ENCODE results near the gene LYSMD4.

GRCh38 chr15:99707473-99708270, 25.6 kb downstream of the LYSMD4 start:
- TF ChIP-seq, protein P1, sequence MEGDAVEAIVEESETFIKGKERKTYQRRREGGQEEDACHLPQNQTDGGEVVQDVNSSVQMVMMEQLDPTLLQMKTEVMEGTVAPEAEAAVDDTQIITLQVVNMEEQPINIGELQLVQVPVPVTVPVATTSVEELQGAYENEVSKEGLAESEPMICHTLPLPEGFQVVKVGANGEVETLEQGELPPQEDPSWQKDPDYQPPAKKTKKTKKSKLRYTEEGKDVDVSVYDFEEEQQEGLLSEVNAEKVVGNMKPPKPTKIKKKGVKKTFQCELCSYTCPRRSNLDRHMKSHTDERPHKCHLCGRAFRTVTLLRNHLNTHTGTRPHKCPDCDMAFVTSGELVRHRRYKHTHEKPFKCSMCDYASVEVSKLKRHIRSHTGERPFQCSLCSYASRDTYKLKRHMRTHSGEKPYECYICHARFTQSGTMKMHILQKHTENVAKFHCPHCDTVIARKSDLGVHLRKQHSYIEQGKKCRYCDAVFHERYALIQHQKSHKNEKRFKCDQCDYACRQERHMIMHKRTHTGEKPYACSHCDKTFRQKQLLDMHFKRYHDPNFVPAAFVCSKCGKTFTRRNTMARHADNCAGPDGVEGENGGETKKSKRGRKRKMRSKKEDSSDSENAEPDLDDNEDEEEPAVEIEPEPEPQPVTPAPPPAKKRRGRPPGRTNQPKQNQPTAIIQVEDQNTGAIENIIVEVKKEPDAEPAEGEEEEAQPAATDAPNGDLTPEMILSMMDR (IDR thresholded peaks at IDR 0.05; ENCODE audit: low read depth, low read length, missing input control), result no peak
- TF ChIP-seq, protein P2, sequence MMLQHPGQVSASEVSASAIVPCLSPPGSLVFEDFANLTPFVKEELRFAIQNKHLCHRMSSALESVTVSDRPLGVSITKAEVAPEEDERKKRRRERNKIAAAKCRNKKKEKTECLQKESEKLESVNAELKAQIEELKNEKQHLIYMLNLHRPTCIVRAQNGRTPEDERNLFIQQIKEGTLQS (IDR thresholded peaks at IDR 0.05), result no peak
- TF ChIP-seq RAD21 (IDR thresholded peaks at IDR 0.05), result no peak
- no peak for TF ChIP-seq ZBTB33 (IDR thresholded peaks at IDR 0.05)
- TF ChIP-seq TAF1 (conservative IDR thresholded peaks at IDR 0.05), result no peak
- TF ChIP-seq SP1 (IDR thresholded peaks at IDR 0.05), result no peak
- no peak for TF ChIP-seq RXRA (IDR thresholded peaks at IDR 0.05)
- no peak for TF ChIP-seq YY1 (IDR thresholded peaks at IDR 0.05)
- TF ChIP-seq REST (IDR thresholded peaks at IDR 0.05), result no peak
- no peak for TF ChIP-seq JUND (IDR thresholded peaks at IDR 0.05)
- no peak for TF ChIP-seq HNF4A (conservative IDR thresholded peaks at IDR 0.05)

Data from liver (tissue), 3 donors.